MG63 (cell line): ENCODE results near the gene MRPS7. TPM values are rescaled to one million over a fixed set of nuclear protein-coding genes. Genes with fewer than 3 reads are reported as not detected.
A peak's percentile ranks its signal among the peaks of the same experiment; 100 is the strongest.
"Not testable (repeated sequence)": the region's sequence is repeated elsewhere in the genome, so short reads cannot be mapped to it uniquely, and the experiment has no call there.

Source experiments
- DNase-seq: peaks from one replicate; pipeline ENCODE4 v3.0.0-alpha.2; 2020
- H3K27me3 ChIP-seq: fragments of 250-450 bp; sonication (Bioruptor Pico); 2 replicates; pipeline ENCODE4 v1.5.1; 2020; ENCODE audit warnings: mild to moderate bottlenecking, moderate library complexity
- H3K36me3 ChIP-seq: fragments of 250-450 bp; sonication (Bioruptor Pico); 2 replicates; pipeline ENCODE4 v1.5.1; 2020; ENCODE audit warnings: mild to moderate bottlenecking, moderate library complexity
- H3K4me3 ChIP-seq: fragments of 250-450 bp; sonication (Bioruptor Pico); 2 replicates; pipeline ENCODE4 v1.5.1; 2020; ENCODE audit warnings: mild to moderate bottlenecking, moderate library complexity
- H3K9me3 ChIP-seq: fragments of 250-450 bp; sonication (Bioruptor Pico); 2 replicates; pipeline ENCODE4 v1.5.1; 2020; ENCODE audit warnings: mild to moderate bottlenecking, moderate library complexity
- total RNA-seq: library from RNA; depleted of rRNA; stranded (reverse); fragments of >200 nt; shearing (Covaris generic); gene quantifications from 2 replicates; pipeline ENCODE4 v1.2.3, GENCODE V29; 2014; ENCODE audit warnings: low replicate concordance

MRPS7 gene
- total RNA-seq, 1 experiment from 2014 or later = 101 TPM

DNA sequence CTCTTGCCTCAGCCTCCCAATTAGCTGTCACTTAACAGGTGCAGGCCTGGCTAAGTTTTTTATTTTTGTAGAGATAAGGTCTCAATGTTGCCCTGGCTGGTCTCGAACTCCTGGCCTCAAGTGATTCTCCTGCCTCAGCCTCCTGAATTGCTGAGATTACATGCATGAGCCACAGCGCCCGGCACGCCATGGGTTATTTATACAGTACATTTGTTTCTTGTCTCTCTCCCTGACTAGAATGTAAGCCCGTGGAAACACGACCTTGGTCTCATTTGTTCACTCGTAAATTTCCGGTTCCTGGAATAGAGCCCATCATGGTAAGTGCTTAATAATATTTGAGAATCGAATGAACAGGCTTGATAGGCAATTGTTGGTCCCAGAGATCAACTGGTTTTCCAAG, 25.5 kb downstream of the MRPS7 start:
- Histone ChIP-seq H3K36me3 (peaks cover 37% of the 10 kb centered on the region), H3K4me3 (no peak overlapping the region), H3K9me3 (no peaks in the 10 kb centered on the region), H3K27me3 (no peaks in the 10 kb centered on the region)
- DNase-seq = no peak

DNA sequence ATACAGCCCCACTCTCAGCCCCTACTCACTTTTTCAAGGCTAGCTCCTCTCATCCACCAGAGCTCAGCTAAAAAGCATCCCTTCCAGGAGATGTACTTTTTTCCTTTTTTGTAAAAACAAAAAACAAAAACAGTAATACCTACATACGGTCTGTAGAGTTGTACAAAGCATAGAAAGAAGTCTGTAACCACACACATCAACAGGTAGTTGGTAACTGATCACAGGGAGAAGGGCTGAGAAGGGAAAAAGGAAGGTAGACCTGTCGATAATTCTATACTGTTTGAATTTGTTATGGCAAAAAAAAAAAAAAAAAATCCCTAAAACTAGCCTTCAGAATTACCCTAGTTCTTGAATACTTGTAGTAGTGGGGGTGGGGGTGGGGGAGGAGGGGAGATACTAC, 26.7 kb downstream of the MRPS7 start:
- H3K27me3 ChIP-seq = no peaks in the 10 kb centered on the region
- no peaks in the 10 kb centered on the region for H3K9me3 ChIP-seq
- peak overlapping the region; percentile 68 for H3K4me3 ChIP-seq
- H3K36me3 ChIP-seq = peaks cover 30% of the 10 kb centered on the region
- DNase-seq = no peak

DNA sequence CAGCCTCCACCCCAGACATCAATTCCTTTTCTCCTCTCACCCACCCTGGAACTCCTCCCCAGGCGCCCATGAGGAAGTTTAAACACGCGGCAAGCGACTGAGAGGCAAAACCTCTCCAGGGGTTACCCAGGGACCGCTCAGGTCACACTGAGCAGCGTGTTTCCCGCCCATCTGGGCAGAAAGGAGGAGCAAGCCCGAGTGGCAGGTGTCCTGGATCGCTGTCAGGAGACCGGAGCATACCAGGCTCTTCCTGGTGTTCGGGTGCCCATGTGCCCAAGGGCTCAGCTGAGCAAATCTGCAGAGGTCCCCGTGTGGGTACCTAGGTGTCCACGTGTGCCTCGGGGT, 27.1 kb downstream of the MRPS7 start:
- H3K27me3 ChIP-seq = no peaks in the 10 kb centered on the region
- H3K9me3 ChIP-seq = no peaks in the 10 kb centered on the region
- H3K4me3 ChIP-seq = peak overlapping the region; percentile 68
- H3K36me3 ChIP-seq = peaks cover 26% of the 10 kb centered on the region
- peak; percentile 43 for DNase-seq

DNA sequence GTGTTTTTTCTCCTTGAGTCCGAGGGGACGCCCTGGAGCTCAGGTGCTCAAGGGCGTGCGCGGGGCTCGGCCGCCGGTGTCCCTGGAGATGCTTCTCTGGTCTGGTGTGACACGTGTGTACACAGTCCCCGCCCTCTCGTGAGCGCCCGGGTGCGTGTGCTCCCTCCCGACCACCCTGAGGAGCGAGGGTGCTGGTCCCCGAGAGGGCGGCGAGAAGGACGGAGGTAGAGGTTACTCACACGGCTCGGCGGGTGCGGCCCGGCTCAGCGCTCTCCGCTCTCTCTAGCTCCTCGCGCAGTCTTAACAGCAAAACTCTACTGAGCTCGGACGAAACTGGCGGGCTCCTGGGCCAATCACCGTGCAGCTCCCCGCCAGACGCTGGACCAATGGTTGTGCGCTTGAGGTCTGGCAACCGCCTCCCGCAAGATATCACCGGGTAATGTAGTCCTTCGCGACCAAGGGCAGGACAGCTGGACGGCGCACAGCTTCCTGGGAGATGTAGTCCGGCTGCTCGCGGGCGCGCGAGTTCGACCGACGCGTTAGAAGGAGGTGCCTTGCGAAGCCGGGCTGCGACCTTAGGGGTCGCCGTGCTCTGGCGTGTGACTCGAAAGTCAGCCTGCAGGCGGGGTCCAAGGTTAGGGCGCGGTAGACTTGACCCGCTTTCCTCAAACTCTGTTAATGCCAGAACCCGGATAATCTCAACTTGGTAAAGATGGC, 27.6 kb downstream of the MRPS7 start, which contains the start of gene SLC25A19:
TSS of gene SLC25A19 (minus strand) at position 319 of the 717 bp plus-strand sequence. CDS start 2,669 bp downstream, outside the sequence.
- peaks cover 26% of the 10 kb centered on the region for H3K36me3 ChIP-seq
- no peaks in the 10 kb centered on the region for H3K27me3 ChIP-seq
- no peaks in the 10 kb centered on the region for H3K9me3 ChIP-seq
- peak; percentile 100 for DNase-seq
- H3K4me3 ChIP-seq = peak within 1 kb of the TSS; percentile 68

DNA sequence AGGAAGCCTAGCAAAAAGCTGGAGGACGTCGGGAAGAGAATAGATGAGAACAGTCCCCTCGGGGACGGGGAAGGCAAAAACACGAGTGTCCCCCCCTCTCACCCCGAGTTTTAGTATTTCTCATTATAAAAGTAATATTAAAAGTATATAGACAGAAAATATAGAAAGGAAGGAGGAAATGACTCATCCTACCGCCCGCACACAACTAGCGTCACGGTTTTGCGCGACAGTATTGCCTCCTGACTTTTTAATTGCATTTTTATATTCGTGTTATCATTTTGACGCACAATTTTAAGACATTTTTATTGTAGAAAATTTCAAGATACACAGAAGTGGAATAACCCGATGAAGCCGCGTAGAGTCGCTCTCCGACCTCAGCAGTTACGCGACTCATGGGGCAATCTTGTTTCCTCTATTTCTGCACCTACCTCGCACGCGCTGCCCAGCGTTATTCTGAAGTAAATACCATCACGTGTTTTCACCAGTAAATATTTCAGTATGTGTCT, 28.2 kb downstream of the MRPS7 start:
- no peak for DNase-seq
- no peaks in the 10 kb centered on the region for H3K27me3 ChIP-seq
- peaks cover 25% of the 10 kb centered on the region for H3K36me3 ChIP-seq
- no peaks in the 10 kb centered on the region for H3K9me3 ChIP-seq
- peak overlapping the region; percentile 68 for H3K4me3 ChIP-seq

DNA sequence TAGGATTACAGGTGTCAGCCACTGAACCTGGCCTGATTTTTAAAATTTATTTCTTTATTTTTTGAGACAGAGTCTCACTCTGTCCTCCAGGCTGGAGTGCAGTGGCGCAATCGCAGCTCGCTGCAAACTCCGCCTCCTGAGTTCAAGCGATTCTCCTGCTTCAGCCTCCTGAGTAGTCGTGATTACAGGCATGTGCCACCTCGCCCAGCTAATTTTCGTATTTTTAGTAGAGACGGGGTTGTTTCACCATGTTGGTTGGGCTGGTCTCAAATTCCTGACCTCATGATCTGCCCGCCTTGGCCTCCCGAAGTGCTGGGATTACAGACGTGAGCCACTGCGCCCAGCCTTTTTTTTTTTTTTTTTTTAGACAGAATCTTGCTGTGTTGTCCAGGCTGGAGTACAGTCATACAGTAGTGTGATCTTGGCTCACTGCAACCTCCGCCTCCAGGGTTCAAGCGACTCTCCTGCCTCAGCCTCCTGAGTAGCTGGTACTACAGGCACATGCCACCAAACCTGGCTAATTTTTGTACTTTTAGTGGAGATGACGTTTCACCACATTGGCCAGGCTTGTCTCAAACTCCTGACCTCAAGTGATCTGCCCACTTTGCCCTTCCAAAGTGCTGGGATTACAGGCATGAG, 31.2 kb downstream of the MRPS7 start:
- not testable (repeated sequence) for H3K4me3 ChIP-seq, H3K36me3 ChIP-seq, H3K27me3 ChIP-seq

DNA sequence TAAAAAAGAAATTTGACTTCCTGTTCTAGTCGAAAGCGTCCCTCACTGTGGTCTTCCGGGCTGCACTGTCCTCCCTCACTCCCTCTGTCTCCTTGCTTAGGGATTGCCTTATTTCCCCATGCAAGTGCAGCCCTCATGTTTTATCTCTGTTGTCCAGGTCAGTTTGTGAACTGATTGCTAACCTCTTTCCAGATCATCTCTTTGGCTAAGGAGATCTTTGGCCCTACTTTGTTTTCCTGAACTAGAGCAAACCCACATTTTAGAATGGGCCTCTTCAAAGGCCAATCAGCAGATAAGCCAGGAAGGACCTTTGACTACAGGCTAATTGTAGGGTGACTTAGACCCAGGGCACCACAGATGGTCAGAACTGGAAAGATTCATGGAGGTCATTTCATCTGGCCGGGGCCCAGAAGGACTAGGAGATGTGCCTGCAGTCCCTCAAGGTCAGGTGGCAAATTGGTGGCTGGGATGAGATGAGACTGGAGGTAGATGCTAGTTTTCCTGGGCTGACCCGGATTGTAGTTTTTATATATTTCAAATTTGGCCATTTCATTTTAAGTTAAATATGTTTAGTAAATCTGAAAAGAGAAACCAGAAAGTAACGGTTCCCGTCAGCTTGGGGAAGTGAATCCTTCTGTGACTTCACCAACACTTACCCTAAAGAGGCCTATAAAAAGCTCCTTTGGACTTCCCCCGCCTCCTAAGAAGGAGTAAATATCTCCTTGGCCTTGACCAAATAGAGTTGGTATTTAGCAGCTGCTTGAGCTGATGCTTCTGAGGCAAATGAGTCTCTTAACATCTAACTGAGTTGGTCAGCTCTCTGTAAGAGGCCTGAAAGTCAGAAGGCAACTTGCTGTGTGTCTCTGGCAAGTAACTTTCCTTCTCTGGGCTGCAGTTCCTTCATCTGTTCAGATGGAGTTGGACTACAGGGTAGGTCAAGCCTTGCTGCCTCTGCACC, 33.8 kb downstream of the MRPS7 start:
- Histone ChIP-seq H3K27me3 (no peaks in the 10 kb centered on the region), H3K9me3 (no peaks in the 10 kb centered on the region), H3K4me3 (no peak overlapping the region), H3K36me3 (no peaks in the 10 kb centered on the region)
- no peak for DNase-seq

More for the DNA sequence above, 31.2 kb downstream of the MRPS7 start:
- not testable (repeated sequence) for H3K9me3 ChIP-seq, DNase-seq

DNA sequence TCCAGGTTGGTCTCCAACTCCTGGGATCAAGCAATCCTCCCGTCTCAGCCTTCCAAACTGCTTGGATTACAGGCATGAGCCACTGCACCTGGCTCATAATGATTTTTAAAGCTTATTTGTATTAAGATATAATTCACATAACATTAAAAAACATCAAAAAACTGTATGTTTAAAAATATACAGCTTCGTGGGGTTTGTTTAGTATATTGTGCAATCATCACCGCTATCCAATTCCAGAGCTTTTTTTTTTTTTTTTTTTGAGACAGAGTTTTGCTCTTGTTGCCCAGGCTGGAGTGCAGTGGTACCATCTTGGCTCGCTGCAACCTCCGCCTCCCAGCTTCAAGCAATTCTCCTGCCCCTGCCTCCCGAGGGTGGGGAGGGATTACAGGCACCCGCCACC, 38.6 kb downstream of the MRPS7 start:
- Histone ChIP-seq H3K27me3 (no peaks in the 10 kb centered on the region), H3K36me3 (no peaks in the 10 kb centered on the region)

DNA sequence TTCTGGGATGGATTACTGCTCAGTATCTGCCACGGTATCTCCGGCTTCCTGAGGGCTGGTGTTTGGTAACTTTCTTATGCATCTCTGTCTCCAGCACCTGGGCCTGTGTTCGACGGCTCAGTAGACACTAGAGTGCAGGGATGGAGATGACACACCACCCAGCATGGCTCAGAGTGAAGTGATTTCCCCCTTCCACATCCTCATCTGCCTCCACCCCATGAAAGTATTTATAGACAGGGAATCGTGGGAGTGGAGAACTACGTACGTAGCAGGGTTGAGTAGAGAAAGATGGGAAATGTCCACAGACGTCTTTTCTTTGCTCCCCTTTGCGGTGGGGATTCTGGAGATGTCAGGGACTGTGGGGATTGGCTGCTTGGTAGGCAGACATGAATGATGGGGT, 39.4 kb downstream of the MRPS7 start:
- DNase-seq = no peak
- Histone ChIP-seq H3K9me3 (no peaks in the 10 kb centered on the region), H3K27me3 (no peaks in the 10 kb centered on the region), H3K4me3 (no peak overlapping the region), H3K36me3 (no peaks in the 10 kb centered on the region)

More for the DNA sequence above, 38.6 kb downstream of the MRPS7 start:
- Histone ChIP-seq H3K9me3 (no peaks in the 10 kb centered on the region), H3K4me3 (no peak overlapping the region)
- DNase-seq = no peak

DNA sequence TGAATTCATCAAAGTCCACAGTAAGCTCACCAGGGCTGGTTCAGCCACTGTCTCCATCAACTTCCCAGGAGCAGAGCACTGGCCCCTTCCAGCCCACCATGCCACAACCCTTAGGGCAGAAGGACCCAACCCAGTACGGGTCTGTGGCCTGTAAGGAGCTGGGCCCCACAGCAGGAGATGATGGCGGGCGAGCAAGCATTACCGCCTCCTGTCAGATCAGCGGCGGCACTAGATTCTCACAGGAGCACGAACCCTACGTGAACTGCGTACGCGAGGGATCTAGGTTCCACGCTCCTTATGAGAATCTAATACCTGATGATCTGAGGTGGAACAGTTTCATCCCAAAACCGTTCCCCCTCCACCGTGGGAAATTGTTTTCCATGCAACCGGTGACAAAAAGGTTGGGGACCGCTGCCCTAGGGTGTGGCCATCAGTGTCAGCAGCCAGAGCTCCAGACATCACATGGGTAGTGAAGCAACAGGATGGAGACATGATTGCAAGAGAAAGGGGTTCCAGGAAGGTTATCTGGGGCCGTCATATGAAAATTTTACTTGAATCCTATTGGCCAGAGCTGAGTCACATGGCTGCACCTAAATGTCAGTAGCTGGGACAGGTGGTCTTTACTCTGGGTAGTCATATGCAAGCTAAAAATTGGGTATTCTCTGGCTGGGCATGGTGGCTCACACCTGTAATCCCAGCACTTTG, 40.0 kb downstream of the MRPS7 start:
- Histone ChIP-seq H3K9me3 (no peaks in the 10 kb centered on the region), H3K36me3 (no peaks in the 10 kb centered on the region), H3K4me3 (no peak overlapping the region), H3K27me3 (no peaks in the 10 kb centered on the region)
- no peak for DNase-seq

DNA sequence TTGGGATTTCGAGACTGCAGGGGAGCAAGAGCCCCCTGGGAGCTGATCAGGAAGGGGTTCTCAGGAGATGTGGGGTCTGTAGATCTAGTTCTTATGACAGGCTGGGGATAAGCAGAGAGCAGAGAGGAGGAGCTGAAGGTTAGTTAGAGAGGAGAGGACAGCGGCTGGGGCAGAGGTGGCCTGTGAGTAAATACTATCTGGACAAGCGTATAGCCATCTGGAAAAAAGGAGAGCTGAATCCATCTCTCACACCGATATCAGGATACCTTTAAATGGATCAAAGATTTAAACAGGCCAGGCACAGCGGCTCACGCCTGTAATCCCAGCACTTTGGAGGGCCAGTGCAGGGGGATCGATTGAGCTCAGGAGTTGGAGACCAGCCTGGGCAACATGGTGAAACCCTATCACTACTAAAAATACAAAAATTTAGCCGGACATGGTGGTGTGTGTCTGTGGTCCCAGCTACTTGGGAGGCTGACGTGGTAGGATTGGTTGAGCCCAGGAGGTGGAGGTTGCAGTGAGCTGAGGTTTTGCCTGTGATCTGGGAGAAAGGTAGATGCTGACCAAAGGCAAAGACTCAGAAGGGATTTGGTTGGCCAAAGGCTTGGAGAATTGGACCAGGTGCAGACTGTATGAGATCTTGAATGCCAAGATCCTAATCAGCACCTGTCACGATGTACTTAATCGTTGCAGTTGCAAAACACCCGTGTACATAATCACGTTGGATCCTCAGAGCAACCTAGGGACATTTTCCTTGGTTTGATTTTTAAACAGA, 46.5 kb downstream of the MRPS7 start:
- no peaks in the 10 kb centered on the region for H3K36me3 ChIP-seq
- no peak for DNase-seq
- H3K4me3 ChIP-seq = no peak overlapping the region
- no peaks in the 10 kb centered on the region for H3K9me3 ChIP-seq
- no peaks in the 10 kb centered on the region for H3K27me3 ChIP-seq

DNA sequence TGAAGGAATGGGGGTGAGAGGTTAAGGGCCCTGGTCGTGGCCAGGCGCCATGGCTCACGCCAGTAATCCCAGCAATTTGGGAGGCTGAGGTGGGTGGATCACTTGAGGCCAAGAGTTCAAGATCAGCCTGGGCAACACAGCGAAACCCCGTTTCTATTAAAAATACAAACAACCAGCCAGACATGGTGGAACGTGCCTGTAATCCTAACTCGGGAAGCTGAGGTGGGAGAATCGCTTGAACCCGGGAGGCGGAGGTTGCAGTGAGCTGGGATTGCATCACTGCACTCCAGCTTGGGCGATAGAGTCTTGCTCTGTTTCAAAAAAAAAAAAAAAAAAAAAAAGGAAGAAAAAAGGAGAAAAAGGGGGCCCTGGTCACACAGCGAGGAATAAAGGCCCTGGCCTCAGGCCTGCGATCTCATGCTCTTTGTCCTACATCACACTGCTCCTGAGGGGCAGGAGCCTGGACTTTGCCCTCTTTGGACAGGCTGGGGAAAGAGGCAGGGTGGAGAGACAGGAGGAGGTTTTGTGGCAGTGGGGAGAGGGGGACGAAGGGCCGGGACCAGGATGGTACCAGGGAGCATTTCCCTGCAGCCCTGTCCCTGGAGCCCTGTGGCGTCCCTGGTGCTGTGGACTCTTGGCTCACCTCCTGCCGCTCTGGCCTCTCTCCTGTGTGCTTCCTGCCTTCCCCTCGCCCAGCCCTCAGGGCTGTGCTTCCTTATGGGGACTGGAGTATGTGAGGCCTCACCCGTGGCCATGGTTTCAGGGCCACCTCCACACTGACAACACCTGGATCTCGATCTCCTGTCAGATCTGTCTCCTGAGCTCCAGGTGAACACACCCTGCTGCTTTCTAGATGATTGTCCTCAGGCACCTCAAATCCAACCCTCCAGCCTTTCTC, 47.3 kb downstream of the MRPS7 start:
- no peak for DNase-seq
- Histone ChIP-seq H3K27me3 (no peaks in the 10 kb centered on the region), H3K36me3 (no peaks in the 10 kb centered on the region), H3K9me3 (no peaks in the 10 kb centered on the region), H3K4me3 (no peak overlapping the region)

DNA sequence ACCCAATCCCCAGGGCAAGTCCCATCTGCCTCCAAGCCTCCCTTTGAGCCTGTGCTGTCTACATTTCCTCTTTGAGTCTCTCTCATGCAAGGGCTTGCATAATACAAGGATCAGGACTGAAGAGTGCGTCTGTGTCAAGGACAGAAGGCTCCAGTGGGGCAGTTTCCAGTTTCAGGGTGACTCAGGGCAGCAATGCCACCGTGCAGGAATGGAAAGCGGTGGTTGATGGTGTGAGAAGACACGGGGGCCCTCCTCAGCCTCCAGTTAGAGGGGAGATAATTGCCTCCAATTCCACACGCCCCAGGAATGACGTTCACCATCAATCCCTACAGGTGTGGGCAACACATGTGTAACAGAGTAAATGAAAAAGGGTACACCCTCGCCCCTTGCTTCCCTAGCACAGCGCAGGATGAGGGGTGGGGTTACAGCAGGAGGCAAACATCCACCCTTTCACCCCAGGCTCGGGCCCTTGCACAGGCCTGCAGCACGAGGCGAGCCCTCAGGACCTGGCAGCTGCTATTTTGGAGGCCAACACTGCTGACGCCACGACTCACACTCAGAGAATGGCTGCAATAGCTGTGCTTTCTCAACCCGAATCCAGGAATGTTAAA, 52.4 kb downstream of the MRPS7 start:
- H3K9me3 ChIP-seq = no peaks in the 10 kb centered on the region
- no peak overlapping the region for H3K4me3 ChIP-seq
- DNase-seq = no peak
- peaks cover 14% of the 10 kb centered on the region for H3K36me3 ChIP-seq
- H3K27me3 ChIP-seq = no peaks in the 10 kb centered on the region

DNA sequence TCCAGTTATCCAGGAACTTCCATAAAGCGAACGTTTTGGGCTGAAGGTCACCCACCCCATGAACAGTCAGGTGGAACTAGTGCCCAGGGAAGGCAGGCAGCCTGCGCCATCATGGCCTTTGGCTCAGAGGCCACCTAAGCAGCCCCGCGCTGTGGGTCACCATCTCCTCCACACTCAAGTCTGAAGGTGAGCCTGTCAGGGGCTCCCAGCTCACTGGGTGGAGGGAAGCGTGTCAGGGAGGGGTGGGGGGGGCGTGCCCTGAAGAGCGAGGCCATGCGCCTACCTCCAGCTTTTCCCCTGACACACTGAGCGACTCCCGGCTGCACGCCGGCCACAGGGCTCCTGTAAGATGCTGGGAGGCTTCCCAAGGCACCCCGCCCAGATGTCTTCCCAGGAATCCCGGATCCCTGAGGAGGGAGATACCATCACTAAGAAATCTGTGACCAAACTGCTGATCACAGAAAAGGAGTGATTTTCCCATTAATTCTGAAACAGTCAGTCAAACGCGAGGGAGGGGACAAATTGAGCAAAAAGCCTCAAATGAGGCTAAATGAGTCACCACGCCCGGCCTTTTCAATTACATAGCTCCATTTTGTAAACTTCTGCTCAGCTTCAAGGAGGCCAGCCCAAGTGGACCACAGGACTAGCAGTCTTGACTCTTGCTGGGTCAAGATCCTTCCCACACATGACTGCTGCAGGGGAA, 54.0 kb downstream of the MRPS7 start:
- no peaks in the 10 kb centered on the region for H3K9me3 ChIP-seq
- H3K27me3 ChIP-seq = no peaks in the 10 kb centered on the region
- H3K4me3 ChIP-seq = no peak overlapping the region
- no peak for DNase-seq
- peaks cover 27% of the 10 kb centered on the region for H3K36me3 ChIP-seq
